Psoas muscle (tissue), 8 donors: ENCODE results near the gene FNDC3B. TPM values are rescaled to one million over a fixed set of nuclear protein-coding genes. Genes with fewer than 3 reads are reported as not detected.

Experiments
- ATAC-seq, 4 donors: fragments of 200-7000 bp; cut with Tn5 transposase; one replicate each; pipeline ENCODE4 v1.9.1; 2020; ENCODE audit warnings: moderate library complexity in 3 of 4, mild to moderate bottlenecking in 2 of 4
- DNase-seq, 2 donors: peaks; one replicate each; pipeline ENCODE4 v3.0.0-alpha.2; 2020
- H3K27ac ChIP-seq: fragments of 200-600 bp; one replicate; pipeline ENCODE4 v1.8.0; 2022
- H3K27me3 ChIP-seq, 3 donors: fragments of 200-600 bp in 1 of 3; one replicate each; pipeline versions ENCODE4 v1.6.1 to v1.8.0; 2013 to 2022; ENCODE audit warnings: low read length in 2 of 3, mild to moderate bottlenecking in 2 of 3, moderate library complexity in 1 of 3; ENCODE audit not compliant: insufficient read depth in 3 of 3
- H3K36me3 ChIP-seq, 2 donors: fragments of 200-600 bp in 1 of 2; one replicate each; pipeline versions ENCODE4 v1.6.1 to v1.8.0; 2013 to 2022; ENCODE audit warnings: low read depth in 1 of 2, mild to moderate bottlenecking in 1 of 2, moderate library complexity in 1 of 2; ENCODE audit not compliant: insufficient read depth in 1 of 2
- H3K4me1 ChIP-seq: fragments of 200-600 bp; one replicate; pipeline ENCODE4 v1.8.0; 2022
- H3K4me3 ChIP-seq: fragments of 200-600 bp; one replicate; pipeline ENCODE4 v1.8.0; 2022; ENCODE audit warnings: mild to moderate bottlenecking
- H3K9me3 ChIP-seq: fragments of 200-600 bp; one replicate; pipeline ENCODE4 v1.8.0; 2022
- WGBS, 3 donors: extraction: QIAGEN DNeasy Blood & Tissue Kit; methylation state at CpG; one replicate each; pipeline versions ENCODE4 v1.1.6 to v1.1.7; 2013; 5-methylcytosine and 5-hydroxymethylcytosine counted together
- intact Hi-C, 2 donors: fragments of 100-400 bp; cut with DNase I; formaldehyde crosslinking; loops; one replicate each; pipeline versions ENCODE4 v1.11.0 to v1.14.2; 2022
- polyA plus RNA-seq, 3 donors: library from polyadenylated mRNA; stranded (reverse); fragments of 200-250 nt; gene quantifications; one replicate each; pipeline ENCODE4 v1.2.3, GENCODE V29; 2013
- total RNA-seq, 4 donors: library from RNA; stranded (reverse); fragmentation: NEBNext Ultra II Directional in 2 of 4; extraction: Animal tissue kit (Norgen Biotek cat#: 25700) in 2 of 4; gene quantifications; one replicate each; pipeline versions ENCODE4 v1.2.1 to v1.2.4, GENCODE V29; 2021 to 2023
- TF ChIP-seq, protein P1 (sequence below): fragments of 200-600 bp; IDR thresholded peaks from one replicate; pipeline ENCODE4 v1.8.0; 2022; ENCODE audit warnings: antibody characterized with exemption
- donor health status: healthy with polysubstance abuse.
- donor health status: DM: no; HTN: no; CAD: no; lungs with moderate emphysema.
- donor health status: Bipolar disorder and iron deficiency.
- donor health status: healthy.
- donor health status: DM: yes; HTN: yes; CAD: no.
- donor health status: DM: no; HTN: no; CAD: no.
- donor health status: DM: no; HTN: no; CAD: no.
- donor health status: DM: yes; HTN: yes; CAD: no.

The FNDC3B gene
- total and polyA plus RNA-seq, 7 donors: 12.4 to 133 (median 50.8) TPM

GRCh38 chr3:172402892-172403643, 363.7 kb downstream of the FNDC3B start:
- WGBS, 3 donors: 76 to 91% (median 89%) methylated on average over 8 of the region's 8 CpGs
- no peaks in the 10 kb centered on the region for H3K9me3 ChIP-seq
- peaks cover 0 to 14% of the 10 kb centered on the region in 2 donors for H3K36me3 ChIP-seq
- no peak overlapping the region for H3K4me3 ChIP-seq
- TF ChIP-seq, protein P1, sequence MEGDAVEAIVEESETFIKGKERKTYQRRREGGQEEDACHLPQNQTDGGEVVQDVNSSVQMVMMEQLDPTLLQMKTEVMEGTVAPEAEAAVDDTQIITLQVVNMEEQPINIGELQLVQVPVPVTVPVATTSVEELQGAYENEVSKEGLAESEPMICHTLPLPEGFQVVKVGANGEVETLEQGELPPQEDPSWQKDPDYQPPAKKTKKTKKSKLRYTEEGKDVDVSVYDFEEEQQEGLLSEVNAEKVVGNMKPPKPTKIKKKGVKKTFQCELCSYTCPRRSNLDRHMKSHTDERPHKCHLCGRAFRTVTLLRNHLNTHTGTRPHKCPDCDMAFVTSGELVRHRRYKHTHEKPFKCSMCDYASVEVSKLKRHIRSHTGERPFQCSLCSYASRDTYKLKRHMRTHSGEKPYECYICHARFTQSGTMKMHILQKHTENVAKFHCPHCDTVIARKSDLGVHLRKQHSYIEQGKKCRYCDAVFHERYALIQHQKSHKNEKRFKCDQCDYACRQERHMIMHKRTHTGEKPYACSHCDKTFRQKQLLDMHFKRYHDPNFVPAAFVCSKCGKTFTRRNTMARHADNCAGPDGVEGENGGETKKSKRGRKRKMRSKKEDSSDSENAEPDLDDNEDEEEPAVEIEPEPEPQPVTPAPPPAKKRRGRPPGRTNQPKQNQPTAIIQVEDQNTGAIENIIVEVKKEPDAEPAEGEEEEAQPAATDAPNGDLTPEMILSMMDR: no peak
- intact Hi-C loops: no loop called here
- no peak for ATAC-seq
- DNase-seq: no peak
- H3K27ac ChIP-seq: no peak overlapping the region
- H3K4me1 ChIP-seq: no peaks in the 10 kb centered on the region
- H3K27me3 ChIP-seq: no peaks in the 10 kb centered on the region

DNA sequence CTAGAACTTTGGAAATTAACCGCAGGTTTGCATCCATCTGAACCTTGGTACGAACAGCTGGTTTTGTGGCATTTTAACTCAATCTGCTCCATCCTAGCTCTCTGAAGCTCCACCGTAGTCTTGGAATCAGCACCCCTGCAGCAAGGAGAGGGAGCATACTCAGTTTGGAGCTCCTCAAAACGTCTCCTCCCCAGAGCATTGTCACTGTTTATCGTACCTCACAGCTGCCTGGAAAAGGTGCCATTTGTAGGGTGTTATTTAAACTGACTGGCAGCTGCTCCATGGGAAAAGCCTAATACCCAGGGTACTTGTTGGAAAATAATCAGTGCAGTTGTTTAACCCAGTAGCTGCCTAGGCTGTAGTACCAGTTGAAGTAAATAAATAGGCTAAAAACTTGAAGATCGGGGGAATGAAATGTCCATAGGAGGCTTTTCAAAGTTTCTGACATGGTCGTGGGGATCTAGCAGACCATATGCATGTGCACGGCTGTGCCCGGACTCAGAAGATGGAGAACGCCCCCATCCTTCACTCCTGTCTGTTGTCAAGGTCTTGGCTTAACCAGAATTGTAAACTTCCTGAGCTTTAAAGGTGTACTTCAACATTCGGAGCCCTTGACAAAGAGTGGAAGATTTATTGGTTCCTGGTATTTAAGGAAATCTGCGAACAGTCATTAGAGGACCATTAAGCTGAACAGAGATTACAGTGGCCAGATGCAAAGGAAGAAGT, 365.0 kb downstream of the FNDC3B start:
- Histone ChIP-seq H3K36me3 (peaks cover 0 to 4% of the 10 kb centered on the region in 2 donors), H3K27me3 (no peaks in the 10 kb centered on the region), H3K27ac (no peak overlapping the region), H3K4me3 (no peak overlapping the region), H3K4me1 (no peaks in the 10 kb centered on the region), H3K9me3 (no peaks in the 10 kb centered on the region)
- intact Hi-C loops: no loop called here
- peak in 3 of 4 donors; percentile 16 to 20 (median 20) for ATAC-seq
- no peak for DNase-seq
- 63 to 73% (median 64%) methylated on average over 12 of the region's 12 CpGs for WGBS, 3 donors
- TF ChIP-seq, protein P1: no peak

GRCh38 chr3:172405914-172406313, 366.5 kb downstream of the FNDC3B start:
- Histone ChIP-seq H3K36me3 (no peaks in the 10 kb centered on the region), H3K4me3 (no peak overlapping the region), H3K4me1 (no peaks in the 10 kb centered on the region), H3K9me3 (no peaks in the 10 kb centered on the region), H3K27me3 (no peaks in the 10 kb centered on the region), H3K27ac (no peak overlapping the region)
- no peak for DNase-seq
- no peak for ATAC-seq
- 92 to 100% (median 98%) methylated on average over 2 of the region's 2 CpGs for WGBS, 3 donors
- intact Hi-C loops: no loop called here
- TF ChIP-seq, protein P1: no peak

DNA sequence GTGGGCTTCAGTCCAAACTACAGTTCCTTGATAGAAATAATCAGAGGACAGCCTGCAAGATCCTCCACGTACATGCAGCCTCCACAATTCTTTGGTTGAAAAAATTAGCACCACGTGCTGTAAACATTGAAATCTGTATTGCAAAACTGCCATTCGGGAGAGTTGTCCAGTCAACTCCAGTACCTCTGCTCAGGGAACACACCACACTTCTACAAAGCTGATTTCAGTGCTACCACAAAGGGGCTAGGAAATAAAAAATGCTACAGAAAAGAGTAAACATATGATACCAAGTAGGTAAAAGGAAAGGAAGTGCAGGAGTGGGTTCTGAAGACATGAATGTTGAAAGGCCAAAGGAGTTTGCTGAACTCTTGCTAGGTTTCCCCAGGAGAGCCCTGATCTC, 368.5 kb downstream of the FNDC3B start:
- H3K27ac ChIP-seq: no peak overlapping the region
- no peaks in the 10 kb centered on the region for H3K36me3 ChIP-seq
- H3K27me3 ChIP-seq: no peaks in the 10 kb centered on the region
- DNase-seq: no peak
- no peak for ATAC-seq
- WGBS, 3 donors: 79 to 89% (median 86%) methylated on average over 3 of the region's 3 CpGs
- intact Hi-C loops: no loop called here
- H3K4me3 ChIP-seq: no peak overlapping the region
- TF ChIP-seq, protein P1: no peak
- no peaks in the 10 kb centered on the region for H3K4me1 ChIP-seq
- no peaks in the 10 kb centered on the region for H3K9me3 ChIP-seq
